Uterus (tissue), 4 donors: Measurements from ENCODE around the gene RHOA. TPM values are rescaled to one million over a fixed set of nuclear protein-coding genes. Genes with fewer than 3 reads are reported as not detected.
"Not testable (repeated sequence)": the region's sequence is repeated elsewhere in the genome, so short reads cannot be mapped to it uniquely, and the experiment has no call there.

Experiments used
- DNase-seq, 2 donors: peaks; one replicate each; pipeline ENCODE4 v3.0.0-alpha.2; 2019 to 2020
- H3K27ac ChIP-seq, 2 donors: fragments of 200-600 bp; sonication (generic); 1 replicate in 1 of 2; 2 replicates in 1 of 2; pipeline ENCODE4 v1.5.1; 2016 to 2018
- H3K27me3 ChIP-seq, 2 donors: fragments of 200-600 bp; sonication (generic); one replicate each; pipeline ENCODE4 v1.5.1; 2018 to 2019; ENCODE audit warnings: control low read depth in 1 of 2
- H3K36me3 ChIP-seq, 2 donors: fragments of 200-600 bp; sonication (generic); one replicate each; pipeline ENCODE4 v1.5.1; 2019; ENCODE audit warnings: control low read depth in 1 of 2
- H3K4me1 ChIP-seq, 2 donors: fragments of 200-600 bp; sonication (generic); one replicate each; pipeline ENCODE4 v1.5.1; 2018 to 2019; ENCODE audit warnings: control low read depth in 1 of 2
- H3K4me3 ChIP-seq, 2 donors: fragments of 200-600 bp; sonication (generic); 1 replicate in 1 of 2; 2 replicates in 1 of 2; pipeline ENCODE4 v1.5.1; 2018 to 2019; ENCODE audit warnings: mild to moderate bottlenecking in 1 of 2
- H3K9me3 ChIP-seq, 2 donors: fragments of 200-600 bp; sonication (generic); one replicate each; pipeline ENCODE4 v1.5.1; 2019; ENCODE audit warnings: control low read depth in 1 of 2
- POLR2A ChIP-seq, 2 donors: fragments of 450-650 bp; IDR thresholded peaks; one replicate each; pipeline ENCODE4 v1.6.1; 2016; ENCODE audit warnings: antibody characterized with exemption in 2 of 2, mild to moderate bottlenecking in 1 of 2, moderate library complexity in 1 of 2
- intact Hi-C: fragments of 100-400 bp; cut with DNase I; formaldehyde crosslinking; loops from one replicate; pipeline ENCODE4 v1.15.1; 2023; ENCODE audit warnings: low total_unique reads
- total RNA-seq, 4 donors: library from RNA; depleted of rRNA in 3 of 4; stranded (reverse); fragments of >200 nt in 3 of 4; gene quantifications; one replicate each; pipeline versions ENCODE4 v1.1.0 to v1.2.4, GENCODE V29; 2014 to 2023
- TF ChIP-seq, protein P1 (sequence below), 4 experiments: fragments of 200-600 bp in 2 of 4; fragments of 450-650 bp in 2 of 4; sonication (generic) in 2 of 4; IDR thresholded peaks; one replicate each; pipeline ENCODE4 v1.5.1; 2016 to 2019; ENCODE audit warnings: antibody characterized with exemption in 4 of 4, mild to moderate bottlenecking in 2 of 4, moderate library complexity in 1 of 4
- donor health status: DM: yes; HTN: yes; CAD: no.

RHOA gene
- total RNA-seq, 4 donors from 2014 or later: 282 to 493 (median 419) TPM

GRCh38 chr3:49358217-49358883, 53.4 kb downstream of the RHOA start, which contains the start of gene GPX1:
Gene GPX1, minus strand, starts transcription at chr3:49358353. Its CDS starts 75 bp downstream, at chr3:49358278.
- Histone ChIP-seq H3K36me3 (no peaks in the 10 kb centered on the region), H3K27ac (peak within 1 kb of the TSS; percentile 81 to 92), H3K9me3 (no peaks in the 10 kb centered on the region), H3K4me1 (peaks cover 0 to 10% of the 10 kb centered on the region in 2 donors), H3K27me3 (no peaks in the 10 kb centered on the region), H3K4me3 (peak within 1 kb of the TSS; percentile 86 to 87)
- peak; percentile 94 to 95 for DNase-seq
- TF ChIP-seq, protein P1, sequence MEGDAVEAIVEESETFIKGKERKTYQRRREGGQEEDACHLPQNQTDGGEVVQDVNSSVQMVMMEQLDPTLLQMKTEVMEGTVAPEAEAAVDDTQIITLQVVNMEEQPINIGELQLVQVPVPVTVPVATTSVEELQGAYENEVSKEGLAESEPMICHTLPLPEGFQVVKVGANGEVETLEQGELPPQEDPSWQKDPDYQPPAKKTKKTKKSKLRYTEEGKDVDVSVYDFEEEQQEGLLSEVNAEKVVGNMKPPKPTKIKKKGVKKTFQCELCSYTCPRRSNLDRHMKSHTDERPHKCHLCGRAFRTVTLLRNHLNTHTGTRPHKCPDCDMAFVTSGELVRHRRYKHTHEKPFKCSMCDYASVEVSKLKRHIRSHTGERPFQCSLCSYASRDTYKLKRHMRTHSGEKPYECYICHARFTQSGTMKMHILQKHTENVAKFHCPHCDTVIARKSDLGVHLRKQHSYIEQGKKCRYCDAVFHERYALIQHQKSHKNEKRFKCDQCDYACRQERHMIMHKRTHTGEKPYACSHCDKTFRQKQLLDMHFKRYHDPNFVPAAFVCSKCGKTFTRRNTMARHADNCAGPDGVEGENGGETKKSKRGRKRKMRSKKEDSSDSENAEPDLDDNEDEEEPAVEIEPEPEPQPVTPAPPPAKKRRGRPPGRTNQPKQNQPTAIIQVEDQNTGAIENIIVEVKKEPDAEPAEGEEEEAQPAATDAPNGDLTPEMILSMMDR (IDR thresholded peaks at IDR 0.05): no peak
- peak; percentile 95 to 97 for TF ChIP-seq POLR2A (IDR thresholded peaks at IDR 0.05)
- intact Hi-C loops: loop anchor here (5.0 kb wide), 1 partner anchor 54 kb away; the partner anchor contains the start of genes RHOA and TCTA

DNA sequence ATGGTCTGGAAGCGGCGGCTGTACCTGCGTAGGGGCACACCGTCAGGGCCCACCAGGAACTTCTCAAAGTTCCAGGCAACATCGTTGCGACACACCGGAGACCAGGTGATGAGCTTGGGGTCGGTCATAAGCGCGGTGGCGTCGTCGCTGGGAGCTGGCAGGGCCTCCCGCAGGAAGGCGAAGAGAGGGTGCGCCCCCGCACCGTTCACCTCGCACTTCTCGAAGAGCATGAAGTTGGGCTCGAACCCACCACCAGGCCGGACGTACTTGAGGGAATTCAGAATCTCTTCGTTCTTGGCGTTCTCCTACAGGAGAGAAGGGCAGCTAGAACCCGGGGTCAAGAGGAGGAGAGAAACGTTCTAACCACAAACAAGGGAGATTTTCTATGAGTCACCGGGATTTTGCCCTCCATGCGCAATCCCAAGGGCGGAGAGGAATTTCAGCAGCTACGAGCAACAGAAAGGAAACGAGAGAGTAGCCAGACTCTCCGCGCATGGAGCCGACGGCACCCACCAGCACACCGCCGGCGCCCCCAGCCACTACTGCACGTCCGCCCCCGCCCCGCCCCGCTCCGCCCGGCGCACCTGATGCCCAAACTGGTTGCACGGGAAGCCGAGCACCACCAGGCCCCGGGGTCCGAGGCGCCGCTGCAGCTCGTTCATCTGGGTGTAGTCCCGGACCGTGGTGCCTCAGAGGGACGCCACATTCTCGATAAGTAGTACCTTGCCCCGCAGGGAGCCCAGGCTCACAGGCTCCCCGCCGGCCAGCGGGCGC, 54.1 kb downstream of the RHOA start:
- H3K4me1 ChIP-seq, H3K27me3 ChIP-seq, H3K36me3 ChIP-seq, H3K9me3 ChIP-seq: not testable (repeated sequence)
- intact Hi-C loops: loop anchor here (5.0 kb wide), 1 partner anchor 55 kb away; the partner anchor contains the start of genes RHOA and TCTA
- Histone ChIP-seq H3K4me3 (peak overlapping the region; percentile 86 to 87), H3K27ac (peak overlapping the region; percentile 81 to 92)
- DNase-seq: peak; percentile 50 to 51

GRCh38 chr3:49357095-49357442, 54.7 kb downstream of the RHOA start:
- H3K36me3 ChIP-seq, H3K4me1 ChIP-seq: not testable (repeated sequence)
- intact Hi-C loops: loop anchor here (5.0 kb wide), 1 partner anchor 55 kb away; the partner anchor contains the start of genes RHOA and TCTA

GRCh38 chr3:49352890-49353421, 58.8 kb downstream of the RHOA start:
- intact Hi-C loops: no loop called here
- Histone ChIP-seq H3K27ac (peak overlapping the region in 1 of 2 donors; percentile 63), H3K9me3 (no peaks in the 10 kb centered on the region), H3K4me1 (peaks cover 0 to 6% of the 10 kb centered on the region in 2 donors), H3K27me3 (no peaks in the 10 kb centered on the region), H3K36me3 (no peaks in the 10 kb centered on the region), H3K4me3 (no peak overlapping the region)
- DNase-seq: no peak
- TF ChIP-seq POLR2A (IDR thresholded peaks at IDR 0.05): no peak
- TF ChIP-seq, protein P1 (IDR thresholded peaks at IDR 0.05): no peak

More at GRCh38 chr3:49357095-49357442, 54.7 kb downstream of the RHOA start:
- not testable (repeated sequence) for DNase-seq, H3K27me3 ChIP-seq, H3K9me3 ChIP-seq
- Histone ChIP-seq H3K4me3 (peak overlapping the region; percentile 86 to 87), H3K27ac (peak overlapping the region; percentile 81 to 92)

DNA sequence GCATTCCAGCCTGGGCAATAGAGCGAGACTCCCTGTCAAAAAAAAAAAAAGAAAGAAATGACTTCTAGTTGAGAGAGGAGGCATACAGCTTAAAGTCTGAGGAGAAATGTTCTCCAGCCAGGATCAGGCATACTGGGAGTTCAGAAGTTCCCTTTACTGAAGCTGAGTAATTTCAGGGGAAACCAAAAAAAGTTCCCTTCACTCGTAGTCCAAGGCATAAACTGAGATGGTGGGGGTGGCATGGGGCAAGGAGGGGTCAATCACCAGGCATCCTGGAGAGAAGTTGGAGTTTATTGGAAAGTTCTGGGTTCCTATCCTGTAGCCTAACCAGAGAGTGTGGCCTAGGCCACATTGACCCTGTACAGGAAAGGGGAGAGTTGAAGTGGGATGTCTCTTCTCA, 59.5 kb downstream of the RHOA start:
- no peaks in the 10 kb centered on the region for H3K27me3 ChIP-seq
- DNase-seq: no peak
- TF ChIP-seq, protein P1 (IDR thresholded peaks at IDR 0.05): no peak
- no peak for TF ChIP-seq POLR2A (IDR thresholded peaks at IDR 0.05)
- H3K9me3 ChIP-seq: no peaks in the 10 kb centered on the region
- H3K4me1 ChIP-seq: peaks cover 0 to 6% of the 10 kb centered on the region in 2 donors
- H3K36me3 ChIP-seq: no peaks in the 10 kb centered on the region
- no peak overlapping the region for H3K4me3 ChIP-seq
- H3K27ac ChIP-seq: peak overlapping the region in 1 of 2 donors; percentile 63
- intact Hi-C loops: no loop called here
